A549 (cell line): ENCODE data around the gene KATNIP. TPM values are rescaled to one million over a fixed set of nuclear protein-coding genes. Genes with fewer than 3 reads are reported as not detected.

Experiments
- ATAC-seq, 2 experiments: fragments of 200-7000 bp in 1 of 2; fragments of >200 bp in 1 of 2; cut with Nextera tagmentation in 1 of 2; cut with Tn5 transposase in 1 of 2; 3 replicates each; pipeline versions ENCODE4 v1.8.0 to v1.9.1; 2018 to 2020; ENCODE audit warnings: mild to moderate bottlenecking in 1 of 2, moderate library complexity in 1 of 2
- CTCF ChIA-PET: fragments of 300-600 bp; sonication (Branson Sonifier 250); formaldehyde crosslinking; extraction: SDS; loops from one replicate; lab custom pipeline; 2021; ENCODE audit warnings: antibody characterized with exemption, inconsistent platforms; lab: Yijun Ruan, JAX
- POLR2A ChIA-PET: fragments of 350-600 bp; formaldehyde crosslinking; extraction: SDS; loops from one replicate; lab custom pipeline; 2021; ENCODE audit warnings: antibody characterized with exemption, inconsistent platforms; lab: Yijun Ruan, JAX
- DNase-seq, 2 experiments: peaks; one replicate each; pipeline versions ENCODE4 v3.0.0 to v3.0.0-alpha.2; 2011 to 2016; ENCODE audit warnings: low read depth in 1 of 2, low spot score in 1 of 2
- FAIRE-seq: peaks from 2 replicates; lab custom pipeline; 2011; peaks lifted over from hg19 to GRCh38; lab: Jason Lieb, UNC
- H3K27ac ChIP-seq, 2 experiments: fragments of >200 bp; sonication (Bioruptor Twin); formaldehyde crosslinking; 3 replicates each; pipeline ENCODE4 v1.5.1; 2016 to 2017
- H3K4me1 ChIP-seq: fragments of >200 bp; sonication (Bioruptor Twin); formaldehyde crosslinking; 3 replicates; pipeline ENCODE4 v1.6.1; 2016
- H3K4me2 ChIP-seq: fragments of >200 bp; sonication (Bioruptor Twin); formaldehyde crosslinking; 3 replicates; pipeline ENCODE4 v1.6.1; 2016
- H3K4me3 ChIP-seq: fragments of >200 bp; sonication (Bioruptor Twin); formaldehyde crosslinking; 3 replicates; pipeline ENCODE4 v1.5.1; 2016
- H3K9me3 ChIP-seq: fragments of >200 bp; sonication (Bioruptor Twin); formaldehyde crosslinking; 3 replicates; pipeline ENCODE4 v1.6.1; 2016
- ATOH8 ChIP-seq: fragments of 250-450 bp; sonication (Bioruptor Pico); IDR thresholded peaks from 2 replicates; pipeline ENCODE4 v1.5.0; 2020; ENCODE audit warnings: low read depth, mild to moderate bottlenecking, moderate library complexity
- BHLHE40 ChIP-seq: IDR thresholded peaks from 2 replicates; pipeline ENCODE4 v1.6.1; 2012; ENCODE audit warnings: low read depth, low read length, inconsistent platforms
- CHD2 ChIP-seq: fragments of 150-350 bp; IDR thresholded peaks from 2 replicates; pipeline ENCODE4 v1.6.1; 2014; ENCODE audit warnings: low read length; ENCODE audit not compliant: partially characterized antibody
- ESRRA ChIP-seq: fragments of 150-350 bp; IDR thresholded peaks from 2 replicates; pipeline ENCODE4 v1.6.1; 2014; ENCODE audit warnings: mild to moderate bottlenecking, low read length, borderline replicate concordance
- FOSL2 ChIP-seq, 2 experiments: fragments of 450-650 bp in 1 of 2; fragments of >200 bp in 1 of 2; sonication (Bioruptor Twin) in 1 of 2; formaldehyde crosslinking; IDR thresholded peaks; 2 replicates each; pipeline versions ENCODE4 v1.5.0 to v1.6.1; 2016 to 2020; ENCODE audit warnings: mild to moderate bottlenecking in 1 of 2, moderate library complexity in 1 of 2
- FOXS1 ChIP-seq: fragments of 250-450 bp; sonication (Bioruptor Pico); IDR thresholded peaks from 2 replicates; pipeline ENCODE4 v1.5.0; 2020; ENCODE audit warnings: mild to moderate bottlenecking, moderate library complexity
- GATA3 ChIP-seq: IDR thresholded peaks from 2 replicates; pipeline ENCODE4 v1.6.1; 2012; ENCODE audit warnings: borderline replicate concordance
- HOXB5 ChIP-seq: fragments of 250-450 bp; sonication (Bioruptor Pico); IDR thresholded peaks from 2 replicates; pipeline ENCODE4 v1.5.0; 2020; ENCODE audit warnings: mild to moderate bottlenecking, moderate library complexity
- MAFK ChIP-seq: fragments of 450-650 bp; IDR thresholded peaks from 2 replicates; pipeline ENCODE4 v1.6.1; 2014; ENCODE audit not compliant: partially characterized antibody
- NPAS2 ChIP-seq: fragments of 250-450 bp; sonication (Bioruptor Pico); IDR thresholded peaks from 2 replicates; pipeline ENCODE4 v1.8.0; 2022; ENCODE audit warnings: mild to moderate bottlenecking, moderate library complexity, borderline replicate concordance
- RAD21 ChIP-seq, 2 experiments: fragments of >200 bp in 1 of 2; sonication (Bioruptor Twin) in 1 of 2; formaldehyde crosslinking in 1 of 2; IDR thresholded peaks in 1 of 2; conservative IDR thresholded peaks in 1 of 2; 2 replicates in 1 of 2; 3 replicates in 1 of 2; pipeline ENCODE4 v1.6.1; 2012 to 2018; ENCODE audit warnings: inconsistent platforms in 1 of 2
- RARB ChIP-seq: fragments of 250-450 bp; sonication (Bioruptor Pico); IDR thresholded peaks from 2 replicates; pipeline ENCODE4 v1.8.0; 2021; ENCODE audit warnings: mild to moderate bottlenecking, moderate library complexity
- RCOR1 ChIP-seq: fragments of 150-350 bp; IDR thresholded peaks from 2 replicates; pipeline ENCODE4 v1.6.1; 2014; ENCODE audit warnings: antibody characterized with exemption, low read length, low read depth
- SREBF2 ChIP-seq: fragments of 450-650 bp; IDR thresholded peaks from 2 replicates; pipeline ENCODE4 v1.6.1; 2014; ENCODE audit warnings: mild to moderate bottlenecking, moderate library complexity
- TFCP2L1 ChIP-seq: fragments of 250-450 bp; sonication (Bioruptor Pico); IDR thresholded peaks from 2 replicates; pipeline ENCODE4 v1.5.0; 2021; ENCODE audit warnings: mild to moderate bottlenecking
- ZC3H11A ChIP-seq: fragments of 450-650 bp; IDR thresholded peaks from 2 replicates; pipeline ENCODE4 v1.6.1; 2014; ENCODE audit warnings: antibody characterized with exemption, mild to moderate bottlenecking
- ZNF302 ChIP-seq: fragments of 250-450 bp; sonication (Bioruptor Pico); IDR thresholded peaks from 2 replicates; pipeline ENCODE4 v1.9.0; 2021; ENCODE audit warnings: inconsistent platforms, mild to moderate bottlenecking, moderate library complexity
- WGBS: methylation state at CpG from one replicate; pipeline ENCODE4 v1.1.6; 2017; ENCODE audit errors: missing lambda C conversion rate; 5-methylcytosine and 5-hydroxymethylcytosine counted together
- polyA plus RNA-seq, 4 experiments: library from polyadenylated mRNA; depleted of rRNA in 3 of 4; stranded (reverse); fragments of >200 nt; fragmentation: RNase III in 1 of 4; extraction: RNeasy Plus Mini Kit Qiagen cat#74134 plus additional on column Dnase treatment in 1 of 4; gene quantifications; 2 replicates in 3 of 4; 3 replicates in 1 of 4; pipeline ENCODE4 v1.2.3, GENCODE V29; 2011 to 2017
- TF ChIP-seq, protein P1 (sequence below): IDR thresholded peaks from 2 replicates; pipeline ENCODE4 v1.6.1; 2012
- TF ChIP-seq, protein P2 (sequence below): fragments of >200 bp; sonication (Bioruptor Twin); formaldehyde crosslinking; IDR thresholded peaks from 3 replicates; pipeline ENCODE4 v1.5.1; 2016
- TF ChIP-seq, protein P3 (sequence below): fragments of 250-450 bp; sonication (Bioruptor Pico); IDR thresholded peaks from 2 replicates; pipeline ENCODE4 v1.5.0; 2021; ENCODE audit warnings: mild to moderate bottlenecking, moderate library complexity, borderline replicate concordance
- TF ChIP-seq, protein P4 (sequence below): fragments of 150-350 bp; IDR thresholded peaks from 2 replicates; pipeline ENCODE4 v1.6.1; 2014; ENCODE audit warnings: low read depth, mild to moderate bottlenecking, low read length

The KATNIP gene
- polyA plus RNA-seq, 2 of the 4 experiments (the other 2 are of a cell fraction), result 12.8 to 27.1 TPM

DNA sequence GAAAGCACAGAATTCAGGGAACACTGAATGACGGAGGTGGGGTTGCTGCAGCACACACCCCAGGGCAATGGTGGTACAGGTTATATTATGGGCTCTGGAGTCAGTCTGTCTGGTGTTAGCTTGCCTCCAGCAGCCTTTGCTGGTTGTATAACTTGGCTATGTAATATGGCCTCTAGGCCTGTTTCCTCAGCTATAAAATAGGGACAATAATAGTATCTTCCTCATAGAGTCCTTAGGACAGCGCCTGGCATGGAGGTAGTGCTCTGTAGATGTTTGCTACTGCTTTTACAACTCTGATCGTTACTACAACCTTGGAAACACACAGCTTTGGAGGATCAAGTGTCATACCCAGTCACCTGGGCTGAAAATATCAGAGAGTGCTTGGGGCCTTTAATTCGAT is 31.7 kb upstream of the KATNIP start (continued):
- TF ChIP-seq MAFK (no peak), RAD21 (conservative IDR thresholded peaks at IDR 0.05 in 1 of 2, IDR thresholded peaks at IDR 0.05 in 1 of 2) (no peak)
- TF ChIP-seq, protein P1, sequence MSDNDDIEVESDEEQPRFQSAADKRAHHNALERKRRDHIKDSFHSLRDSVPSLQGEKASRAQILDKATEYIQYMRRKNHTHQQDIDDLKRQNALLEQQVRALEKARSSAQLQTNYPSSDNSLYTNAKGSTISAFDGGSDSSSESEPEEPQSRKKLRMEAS, result no peak

GRCh38 chr16:27520982-27521673 is 28.8 kb upstream of the KATNIP start:
- no peak for DNase-seq
- CTCF ChIA-PET, result no interaction called here
- no peak for ATAC-seq
- FAIRE-seq, result no peak
- Histone ChIP-seq H3K4me1 (no peaks in the 10 kb centered on the region), H3K9me3 (no peaks in the 10 kb centered on the region), H3K4me3 (no peak overlapping the region), H3K27ac (no peak overlapping the region), H3K4me2 (no peak overlapping the region)
- WGBS, result 96% methylated on average over 16 of the region's 16 CpGs
- POLR2A ChIA-PET, result interaction anchor here (1.1 kb wide), 1 partner anchor 29 kb away, joined by 4 read pairs; the partner anchor contains the start of genes GTF3C1 and KATNIP
- TF ChIP-seq, protein P2, sequence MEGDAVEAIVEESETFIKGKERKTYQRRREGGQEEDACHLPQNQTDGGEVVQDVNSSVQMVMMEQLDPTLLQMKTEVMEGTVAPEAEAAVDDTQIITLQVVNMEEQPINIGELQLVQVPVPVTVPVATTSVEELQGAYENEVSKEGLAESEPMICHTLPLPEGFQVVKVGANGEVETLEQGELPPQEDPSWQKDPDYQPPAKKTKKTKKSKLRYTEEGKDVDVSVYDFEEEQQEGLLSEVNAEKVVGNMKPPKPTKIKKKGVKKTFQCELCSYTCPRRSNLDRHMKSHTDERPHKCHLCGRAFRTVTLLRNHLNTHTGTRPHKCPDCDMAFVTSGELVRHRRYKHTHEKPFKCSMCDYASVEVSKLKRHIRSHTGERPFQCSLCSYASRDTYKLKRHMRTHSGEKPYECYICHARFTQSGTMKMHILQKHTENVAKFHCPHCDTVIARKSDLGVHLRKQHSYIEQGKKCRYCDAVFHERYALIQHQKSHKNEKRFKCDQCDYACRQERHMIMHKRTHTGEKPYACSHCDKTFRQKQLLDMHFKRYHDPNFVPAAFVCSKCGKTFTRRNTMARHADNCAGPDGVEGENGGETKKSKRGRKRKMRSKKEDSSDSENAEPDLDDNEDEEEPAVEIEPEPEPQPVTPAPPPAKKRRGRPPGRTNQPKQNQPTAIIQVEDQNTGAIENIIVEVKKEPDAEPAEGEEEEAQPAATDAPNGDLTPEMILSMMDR, result no peak
- TF ChIP-seq SREBF2, result no peak
- no peak for TF ChIP-seq RARB (CRISPR knock-in tag)
- no peak for TF ChIP-seq ZC3H11A
- TF ChIP-seq ZNF302 (CRISPR knock-in tag), result no peak
- TF ChIP-seq HOXB5 (CRISPR knock-in tag), result no peak
- no peak for TF ChIP-seq RCOR1
- TF ChIP-seq, protein P3, sequence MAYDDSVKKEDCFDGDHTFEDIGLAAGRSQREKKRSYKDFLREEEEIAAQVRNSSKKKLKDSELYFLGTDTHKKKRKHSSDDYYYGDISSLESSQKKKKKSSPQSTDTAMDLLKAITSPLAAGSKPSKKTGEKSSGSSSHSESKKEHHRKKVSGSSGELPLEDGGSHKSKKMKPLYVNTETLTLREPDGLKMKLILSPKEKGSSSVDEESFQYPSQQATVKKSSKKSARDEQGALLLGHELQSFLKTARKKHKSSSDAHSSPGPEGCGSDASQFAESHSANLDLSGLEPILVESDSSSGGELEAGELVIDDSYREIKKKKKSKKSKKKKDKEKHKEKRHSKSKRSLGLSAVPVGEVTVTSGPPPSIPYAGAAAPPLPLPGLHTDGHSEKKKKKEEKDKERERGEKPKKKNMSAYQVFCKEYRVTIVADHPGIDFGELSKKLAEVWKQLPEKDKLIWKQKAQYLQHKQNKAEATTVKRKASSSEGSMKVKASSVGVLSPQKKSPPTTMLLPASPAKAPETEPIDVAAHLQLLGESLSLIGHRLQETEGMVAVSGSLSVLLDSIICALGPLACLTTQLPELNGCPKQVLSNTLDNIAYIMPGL (CRISPR knock-in tag), result no peak
- TF ChIP-seq FOXS1 (CRISPR knock-in tag), result no peak
- no peak for TF ChIP-seq TFCP2L1 (CRISPR knock-in tag)
- no peak for TF ChIP-seq ATOH8

GRCh38 chr16:27522173-27522707 is 27.7 kb upstream of the KATNIP start:
- Histone ChIP-seq H3K4me3 (no peak overlapping the region), H3K4me2 (no peak overlapping the region), H3K27ac (no peak overlapping the region), H3K9me3 (no peaks in the 10 kb centered on the region), H3K4me1 (no peaks in the 10 kb centered on the region)
- WGBS, result 93% methylated on average over 6 of the region's 6 CpGs
- POLR2A ChIA-PET, result interaction anchor here (1.1 kb wide), 1 partner anchor 28 kb away, joined by 4 read pairs; the partner anchor contains the start of genes GTF3C1 and KATNIP
- DNase-seq, result no peak
- CTCF ChIA-PET, result no interaction called here
- no peak for ATAC-seq
- TF ChIP-seq GATA3 (no peak), ESRRA (no peak), TFCP2L1 (CRISPR knock-in tag) (no peak), NPAS2 (CRISPR knock-in tag) (no peak), CHD2 (no peak), BHLHE40 (no peak), FOSL2 (IDR thresholded peaks at IDR 0.05) (no peak), FOSL2 (CRISPR knock-in tag; IDR thresholded peaks at IDR 0.05) (no peak)
- TF ChIP-seq, protein P4, sequence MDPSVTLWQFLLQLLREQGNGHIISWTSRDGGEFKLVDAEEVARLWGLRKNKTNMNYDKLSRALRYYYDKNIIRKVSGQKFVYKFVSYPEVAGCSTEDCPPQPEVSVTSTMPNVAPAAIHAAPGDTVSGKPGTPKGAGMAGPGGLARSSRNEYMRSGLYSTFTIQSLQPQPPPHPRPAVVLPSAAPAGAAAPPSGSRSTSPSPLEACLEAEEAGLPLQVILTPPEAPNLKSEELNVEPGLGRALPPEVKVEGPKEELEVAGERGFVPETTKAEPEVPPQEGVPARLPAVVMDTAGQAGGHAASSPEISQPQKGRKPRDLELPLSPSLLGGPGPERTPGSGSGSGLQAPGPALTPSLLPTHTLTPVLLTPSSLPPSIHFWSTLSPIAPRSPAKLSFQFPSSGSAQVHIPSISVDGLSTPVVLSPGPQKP, result no peak
- TF ChIP-seq, protein P3 (CRISPR knock-in tag), result no peak
- FAIRE-seq, result no peak
